Fibroblast of skin of abdomen (primary cell): Measurements from ENCODE around the gene PPFIBP1.
A peak's percentile ranks its signal among the peaks of the same experiment; 100 is the strongest.

Source experiments
- DNase-seq: peaks from one replicate; pipeline ENCODE4 v3.0.0-alpha.2; 2013

The PPFIBP1 gene

DNA sequence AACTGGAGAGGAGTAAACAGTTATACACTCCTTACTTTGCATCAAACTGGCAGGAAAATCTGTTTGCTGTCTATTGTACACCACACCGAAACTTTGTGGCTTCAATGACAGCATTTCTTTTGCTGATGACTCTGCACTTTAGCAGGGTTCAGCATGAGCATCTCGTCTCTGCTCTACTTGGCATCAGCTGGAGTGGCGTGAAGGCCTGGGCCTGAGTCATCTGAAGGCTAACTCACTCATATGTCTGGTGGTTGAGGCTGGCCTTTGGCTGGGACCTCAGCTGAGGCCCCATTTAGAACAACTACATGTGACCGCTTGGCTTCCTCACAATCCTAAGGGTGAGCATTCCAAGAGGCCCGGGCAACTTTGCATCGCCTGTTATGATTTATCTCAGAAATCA is 143.5 kb downstream of the PPFIBP1 start:
- DNase-seq = peak; percentile 23

DNA sequence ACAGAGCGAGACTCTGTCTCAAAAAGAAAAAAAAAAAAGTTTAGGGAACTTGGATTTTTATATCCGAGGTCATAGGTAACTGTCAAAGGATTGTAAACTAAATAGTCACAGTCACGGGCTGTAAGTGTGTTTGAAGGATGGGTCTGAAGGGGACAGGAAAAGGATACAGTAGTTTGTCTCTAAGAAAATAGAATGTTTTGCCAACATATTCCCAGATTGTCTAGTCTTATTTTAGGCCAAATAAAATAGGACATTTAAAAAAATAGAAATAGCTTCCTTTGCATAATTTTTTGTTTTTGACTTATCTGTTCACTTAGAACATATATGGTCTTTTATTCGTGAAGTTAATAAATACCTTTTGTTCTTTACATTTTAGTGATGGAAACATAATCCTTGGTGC is 148.0 kb downstream of the PPFIBP1 start:
- no peak for DNase-seq

GRCh38 chr12:27672643-27673042 is 148.6 kb downstream of the PPFIBP1 start:
- DNase-seq = no peak

DNA sequence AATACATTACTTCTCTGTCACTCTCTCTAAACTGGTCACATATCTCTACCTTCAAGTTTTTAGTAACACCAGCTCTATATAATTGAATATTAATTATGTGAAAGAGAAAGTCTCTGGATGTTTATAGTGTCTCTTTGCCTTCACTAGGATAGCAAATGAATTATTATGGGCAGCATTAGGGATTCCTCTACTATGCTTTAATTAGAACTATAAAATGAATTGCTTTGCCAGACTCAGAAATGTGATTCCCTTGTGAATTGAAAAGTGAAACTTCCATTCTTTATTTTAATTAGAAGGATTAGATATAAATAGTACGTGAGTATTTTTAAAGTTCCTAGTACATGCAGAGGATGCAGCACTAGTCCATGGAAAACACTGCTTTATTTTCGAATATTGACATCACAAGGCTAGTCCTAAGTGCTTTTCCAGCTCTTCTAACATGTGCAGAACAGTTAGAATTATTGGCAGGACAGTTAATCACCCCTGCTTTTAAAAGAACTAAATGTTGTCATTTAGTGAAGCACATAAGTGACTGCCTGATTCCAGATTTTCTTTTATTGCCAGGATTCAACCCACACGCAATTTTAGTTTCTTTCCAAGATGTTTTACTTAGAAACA is 149.2 kb downstream of the PPFIBP1 start:
- DNase-seq = no peak

- no peak for DNase-seq
Measured at GRCh38 chr12:27674989-27675388, 151.0 kb downstream of the PPFIBP1 start.

DNA sequence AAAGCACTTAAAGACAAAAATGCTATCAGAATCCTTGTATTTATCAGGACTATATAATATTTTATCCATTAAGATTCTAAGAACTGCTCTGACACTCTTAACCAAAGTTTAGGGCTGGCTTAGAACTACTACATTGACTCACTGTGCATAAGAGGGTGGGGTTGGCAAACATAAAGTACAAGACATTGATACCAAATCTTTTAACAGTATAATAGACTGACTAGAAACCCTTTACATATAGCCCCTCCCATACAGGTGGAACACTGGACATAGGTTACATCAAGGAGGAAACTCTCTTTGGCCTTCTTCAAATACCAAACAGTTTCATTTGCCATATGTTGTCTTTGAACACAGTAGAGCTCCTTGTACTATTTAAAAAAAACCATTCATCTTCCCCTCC is 156.6 kb downstream of the PPFIBP1 start:
- no peak for DNase-seq

DNA sequence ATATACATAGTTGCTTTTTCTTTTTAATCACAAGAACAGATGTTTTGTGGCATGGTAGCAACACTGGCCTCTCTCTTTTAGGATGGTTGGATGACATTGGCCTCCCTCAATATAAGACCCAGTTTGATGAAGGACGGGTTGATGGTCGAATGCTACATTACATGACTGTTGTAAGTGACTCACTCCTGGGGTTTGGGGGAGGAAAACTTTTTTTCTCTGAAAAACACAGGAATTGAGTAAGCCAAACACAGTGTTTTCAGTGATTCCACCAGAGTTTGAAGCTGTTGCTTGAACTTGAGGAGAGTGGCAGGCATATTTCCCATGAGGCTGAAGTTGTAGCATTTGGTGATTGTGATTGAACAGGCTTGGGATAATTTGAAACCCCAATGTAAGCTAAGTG is 158.5 kb downstream of the PPFIBP1 start:
- DNase-seq = peak; percentile 20

- no peak for DNase-seq
Measured at GRCh38 chr12:27685274-27685673, 161.3 kb downstream of the PPFIBP1 start.

GRCh38 chr12:27686147-27686546 is 162.1 kb downstream of the PPFIBP1 start:
- DNase-seq = no peak

DNA sequence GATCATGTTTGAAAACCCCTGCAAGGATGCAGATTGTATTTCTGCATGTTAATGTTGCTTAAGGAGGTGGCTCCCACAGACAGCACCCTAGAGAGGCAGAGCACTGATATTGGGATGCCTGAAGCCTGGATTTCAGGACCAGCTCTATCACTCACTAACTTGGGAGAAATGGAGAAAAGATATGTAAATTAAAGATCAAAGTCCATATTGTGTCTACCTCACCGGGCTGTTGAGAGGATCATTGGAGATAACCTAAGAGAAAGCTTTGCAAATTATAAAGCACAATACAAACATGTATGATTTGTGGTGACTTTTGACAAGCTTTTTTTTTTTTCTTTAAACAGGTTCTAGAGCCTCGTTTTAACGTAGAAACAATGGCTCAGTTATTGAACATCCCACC is 164.7 kb downstream of the PPFIBP1 start:
- DNase-seq = no peak

- DNase-seq = no peak
Measured at GRCh38 chr12:27689558-27690180, 165.7 kb downstream of the PPFIBP1 start.

- no peak for DNase-seq
Measured at GRCh38 chr12:27693403-27693802, 169.4 kb downstream of the PPFIBP1 start.

GRCh38 chr12:27695556-27696292 is 171.7 kb downstream of the PPFIBP1 start:
- no peak for DNase-seq

- no peak for DNase-seq
Measured at GRCh38 chr12:27696293-27696652, 172.3 kb downstream of the PPFIBP1 start, which contains the start of gene REP15. TSS of gene REP15 (plus strand) at chr12:27696447. CDS start at chr12:27696563, 116 bp downstream.

- no peak for DNase-seq
Measured at GRCh38 chr12:27696864-27697564, 173.0 kb downstream of the PPFIBP1 start.

- DNase-seq = peak; percentile 94
Measured at GRCh38 chr12:27703720-27704452, 179.9 kb downstream of the PPFIBP1 start.

DNA sequence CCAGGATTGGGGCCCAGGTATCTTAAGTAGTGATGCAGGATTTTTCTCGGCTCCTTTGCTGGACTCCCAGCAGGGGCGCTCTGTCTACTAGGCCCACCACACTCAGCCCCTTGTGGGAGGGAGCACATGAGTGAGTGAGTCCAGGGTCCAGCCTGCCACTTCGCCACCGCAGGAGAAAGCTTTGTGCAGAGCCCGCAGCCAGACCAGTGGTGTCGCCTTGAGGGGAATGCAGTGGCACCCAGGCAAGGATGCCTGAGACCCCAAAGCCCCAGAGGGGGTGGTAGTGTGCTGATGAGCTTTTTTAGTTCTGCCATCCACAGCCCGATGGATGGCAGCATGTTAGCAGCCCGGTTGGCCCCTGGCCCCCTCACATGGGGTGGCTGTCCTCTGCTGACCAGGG is 181.3 kb downstream of the PPFIBP1 start:
- no peak for DNase-seq

GRCh38 chr12:27707216-27707615 is 183.2 kb downstream of the PPFIBP1 start:
- DNase-seq = no peak

- no peak for DNase-seq
Measured at GRCh38 chr12:27709212-27709931, 185.4 kb downstream of the PPFIBP1 start.

GRCh38 chr12:27709932-27710591 is 186.1 kb downstream of the PPFIBP1 start:
- peak; percentile 69 for DNase-seq

GRCh38 chr12:27710592-27711316 is 186.7 kb downstream of the PPFIBP1 start, which contains the start of gene MRPS35:
TSS of gene MRPS35 (plus strand) at chr12:27710832. CDS start at chr12:27710844, 12 bp downstream.
- peak; percentile 94 for DNase-seq
